Stimulated activated CD8-positive, alpha-beta memory T cell treated with anti-CD3 and anti-CD28 coated beads, Interleukin-7, amount 100 ng/mL, for 24 hours (primary cell): ENCODE measurements around the gene CRHR1.

ENCODE experiments used
- DNase-seq: peaks from one replicate; pipeline ENCODE4 v3.0.0-alpha.2; 2020; ENCODE audit warnings: low read depth

The CRHR1 gene

DNA sequence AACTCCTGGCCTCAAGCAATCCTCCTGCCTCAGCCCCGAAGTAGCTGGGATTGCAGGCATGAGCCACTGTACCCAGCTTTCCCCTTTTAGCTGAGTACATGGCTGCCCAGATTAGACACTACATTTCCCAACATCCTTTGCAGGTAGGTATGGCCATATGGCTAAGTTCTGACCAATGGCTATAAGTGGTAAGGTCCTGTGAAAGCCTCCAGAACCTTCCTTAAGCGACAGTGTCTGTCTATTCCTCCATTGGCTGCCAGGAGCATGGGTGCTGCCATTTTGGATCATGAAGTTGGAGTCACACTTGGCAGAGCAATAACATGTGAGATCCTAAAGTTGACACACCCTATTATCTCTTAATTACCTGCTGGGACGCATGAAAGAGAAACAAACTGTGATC, 24.4 kb upstream of the CRHR1 start:
- DNase-seq: no peak

DNA sequence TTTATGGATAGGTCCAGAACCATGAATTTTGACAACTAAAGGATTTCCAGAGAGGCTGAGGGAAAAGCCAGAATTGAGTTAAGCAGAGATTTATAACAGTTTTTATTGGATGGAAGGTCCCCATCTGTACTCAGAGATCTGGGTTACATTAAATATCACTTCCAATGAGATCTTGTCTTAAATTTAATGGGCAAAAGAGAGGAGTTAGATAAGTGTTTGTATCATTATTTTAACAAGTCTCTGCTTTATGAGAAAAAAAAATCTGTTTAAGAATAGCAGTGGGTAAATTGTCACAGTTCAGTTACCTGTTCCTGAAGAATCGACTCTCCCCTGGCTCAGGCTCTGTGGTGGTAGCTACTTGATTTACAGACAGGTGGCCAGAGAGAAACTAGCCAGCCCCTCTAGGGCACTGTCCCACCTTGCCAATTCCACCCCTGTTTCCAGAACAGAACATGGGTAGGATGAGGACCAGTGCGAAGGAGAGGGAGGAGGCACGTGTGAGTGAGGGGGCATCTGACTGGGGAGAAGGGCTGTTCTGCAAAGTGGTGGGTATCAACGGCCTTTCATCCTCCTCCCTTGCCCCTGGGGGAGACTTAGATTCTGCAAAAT, 22.1 kb upstream of the CRHR1 start:
- DNase-seq: no peak

DNA sequence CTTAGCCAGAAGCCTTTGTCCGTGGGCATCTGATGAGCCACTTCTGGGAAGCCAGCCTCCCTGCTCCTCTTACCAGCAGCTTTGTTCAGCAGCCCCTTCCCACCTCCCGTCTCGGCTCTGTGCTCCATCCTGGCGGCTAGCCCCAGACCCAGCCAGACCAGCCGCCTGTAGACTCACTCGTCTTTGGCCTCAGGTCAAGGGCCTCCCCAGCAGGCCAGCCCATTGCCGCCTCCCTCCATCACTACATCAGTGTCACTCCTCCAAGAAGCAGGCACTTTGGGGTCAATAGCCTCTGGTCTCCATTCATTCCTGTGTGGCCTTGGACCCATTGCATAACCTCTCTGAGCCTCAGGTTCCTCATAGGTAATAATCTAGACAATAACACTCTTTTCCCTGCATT, 20.9 kb upstream of the CRHR1 start:
- no peak for DNase-seq

DNA sequence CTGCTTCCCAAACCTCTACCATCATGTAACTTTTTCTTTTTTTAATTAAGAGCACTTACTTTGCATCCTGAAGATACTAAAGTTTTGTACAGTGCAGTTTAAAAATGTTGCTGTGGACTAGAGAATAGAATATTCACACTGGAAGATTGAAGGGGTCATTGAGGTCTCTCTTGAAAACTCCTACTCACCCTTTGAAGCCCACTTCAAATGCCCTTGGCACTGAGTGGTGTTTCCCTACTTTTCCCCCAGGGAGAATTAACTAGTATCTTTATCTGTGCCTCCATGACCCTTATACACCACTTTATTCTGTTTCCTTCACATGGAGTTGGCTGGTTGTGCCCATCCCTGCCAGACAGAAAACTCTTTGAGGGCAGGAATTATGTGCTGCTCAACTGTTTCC, 19.6 kb upstream of the CRHR1 start:
- DNase-seq: no peak

DNA sequence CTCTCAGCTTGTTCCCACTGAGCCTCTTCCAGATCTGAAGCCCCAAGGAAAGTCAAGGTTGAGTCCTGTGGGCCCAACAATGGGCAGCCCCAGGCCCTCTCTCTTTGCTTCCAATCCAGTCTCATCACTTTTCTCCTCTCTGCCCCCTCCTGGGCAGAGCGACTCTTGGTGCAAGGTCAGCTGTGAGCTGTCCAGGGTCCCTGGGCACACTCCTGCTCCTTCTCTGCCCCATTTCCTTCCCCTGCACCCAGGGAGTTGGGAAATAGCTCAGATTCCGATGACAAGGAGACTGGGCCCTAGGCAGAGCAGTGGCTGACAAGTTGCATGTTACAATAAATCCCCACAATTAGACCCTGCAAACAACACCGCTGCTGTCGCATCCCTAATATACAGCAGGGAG, 16.1 kb upstream of the CRHR1 start:
- DNase-seq: no peak

DNA sequence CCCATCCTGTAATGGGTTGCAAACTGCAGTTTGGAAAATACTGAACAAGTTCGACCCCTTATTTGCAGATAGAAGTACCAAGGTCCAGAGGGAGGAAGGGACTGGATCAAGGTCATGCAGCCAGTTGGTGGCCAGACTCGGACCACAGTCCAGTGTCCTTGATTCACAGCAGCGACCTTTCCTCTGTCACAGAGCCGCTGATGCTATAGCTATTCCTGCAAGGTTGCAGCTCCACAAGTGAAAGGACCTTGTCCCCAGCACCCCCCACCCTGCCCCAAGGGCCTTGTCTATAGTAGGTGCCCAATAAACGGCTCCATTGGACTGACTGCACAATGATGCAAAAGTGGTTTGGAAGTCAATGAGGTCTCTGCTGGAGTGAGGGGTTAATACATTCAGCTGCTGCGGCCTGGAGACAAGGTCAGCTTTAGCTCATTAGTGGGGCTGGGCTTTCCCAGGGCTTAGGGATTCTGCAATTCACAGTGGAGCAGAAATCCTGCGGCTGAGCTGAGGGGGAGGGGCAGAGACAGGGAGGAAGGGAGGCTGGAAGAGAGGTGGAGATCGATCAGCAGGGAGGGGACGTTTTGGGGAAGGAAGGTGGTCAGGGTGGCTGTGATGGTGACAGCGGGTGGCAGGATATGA, 13.4 kb upstream of the CRHR1 start:
- no peak for DNase-seq

DNA sequence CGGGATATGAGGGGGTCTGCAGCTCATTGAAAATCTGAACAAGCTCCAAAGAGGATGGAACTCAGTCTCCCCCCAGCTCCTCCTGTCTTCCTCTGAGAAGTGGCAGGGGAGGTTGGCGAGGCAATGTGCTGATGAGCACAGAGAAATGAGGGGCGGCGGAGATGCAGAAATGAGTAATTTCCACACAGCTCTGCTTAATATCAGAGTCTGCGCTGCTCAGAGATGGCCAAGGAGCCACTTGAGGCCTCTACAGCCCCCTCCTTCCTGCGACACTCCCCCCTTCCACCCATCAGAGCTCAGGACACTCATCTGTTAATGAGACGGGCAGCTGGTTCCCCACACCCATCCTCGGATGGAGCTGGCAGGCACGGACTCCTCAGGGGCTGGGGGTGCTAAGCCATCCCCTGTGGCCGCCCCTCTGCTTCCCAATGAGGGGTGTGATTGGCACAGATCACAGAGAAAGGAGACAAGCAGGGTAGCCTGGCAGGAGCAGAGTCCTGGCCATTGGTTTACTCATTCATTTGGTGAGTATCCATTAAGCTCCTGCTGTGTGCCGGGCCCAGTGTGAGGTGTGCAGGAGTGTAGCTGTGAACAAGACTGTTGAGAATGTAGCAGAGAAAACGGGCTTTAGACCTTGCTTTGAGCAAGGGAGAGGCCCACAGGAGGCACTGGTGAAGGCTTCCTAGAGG, 12.7 kb upstream of the CRHR1 start:
- DNase-seq: no peak

DNA sequence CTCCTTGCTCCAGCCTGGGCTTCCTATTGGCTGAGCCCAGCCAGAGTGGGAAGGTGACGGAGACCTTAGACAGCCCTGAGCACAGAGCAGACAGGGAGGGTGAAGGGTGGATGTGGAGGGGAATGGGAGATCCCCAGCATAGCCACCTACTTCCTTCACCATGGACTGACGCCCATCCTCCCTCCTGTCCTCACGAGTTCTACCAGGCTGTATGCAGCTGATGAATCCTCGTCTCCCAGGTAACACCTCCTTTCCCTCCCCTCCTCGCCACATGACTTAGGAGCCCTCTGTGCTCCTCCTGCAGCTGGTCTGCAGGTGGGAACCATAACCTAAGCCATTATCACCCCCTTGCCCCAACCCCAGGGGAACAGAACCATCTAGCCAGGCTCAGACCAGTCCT, 9.0 kb upstream of the CRHR1 start:
- no peak for DNase-seq

DNA sequence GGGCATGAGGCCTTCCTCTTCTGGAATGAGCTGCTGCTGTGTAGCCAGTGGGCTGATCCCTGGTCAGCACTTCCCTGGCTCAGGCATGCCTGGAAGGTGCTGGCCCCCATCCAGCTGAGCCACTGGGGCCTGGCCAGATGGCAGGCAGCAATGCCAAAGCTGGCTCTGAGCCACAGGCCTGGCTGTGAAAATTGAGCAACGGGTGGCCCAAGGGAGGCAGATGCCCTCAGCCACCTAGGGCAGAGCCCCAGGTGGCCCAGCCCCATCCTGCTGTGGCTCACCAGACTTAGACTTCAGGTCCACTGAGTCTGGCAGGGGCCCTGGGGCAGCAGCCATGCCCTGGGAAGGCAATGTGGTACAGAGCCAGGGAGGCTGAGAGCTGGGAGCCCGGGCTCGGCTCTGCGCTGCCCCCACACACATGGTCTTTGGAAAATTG, 8.5 kb upstream of the CRHR1 start:
- DNase-seq: no peak

DNA sequence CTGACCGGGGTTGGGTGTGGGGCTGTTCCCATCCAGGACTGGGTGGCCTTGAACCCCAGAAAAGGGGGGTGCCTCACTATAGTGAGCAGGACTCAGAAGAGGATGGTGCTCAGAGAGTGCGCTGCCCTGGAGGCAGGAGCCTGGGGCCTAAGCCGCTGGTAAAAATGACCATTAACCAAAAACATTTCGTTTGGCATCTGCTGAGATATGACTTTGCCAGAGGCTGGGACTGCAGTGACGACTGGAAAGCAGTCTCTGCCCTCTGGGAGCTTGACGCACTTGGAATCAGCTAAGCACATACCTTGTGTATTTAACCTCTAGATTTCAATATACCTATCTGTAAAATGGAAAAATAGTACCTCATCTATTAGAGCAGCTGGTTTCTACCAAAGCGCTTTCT, 7.2 kb upstream of the CRHR1 start:
- no peak for DNase-seq

DNA sequence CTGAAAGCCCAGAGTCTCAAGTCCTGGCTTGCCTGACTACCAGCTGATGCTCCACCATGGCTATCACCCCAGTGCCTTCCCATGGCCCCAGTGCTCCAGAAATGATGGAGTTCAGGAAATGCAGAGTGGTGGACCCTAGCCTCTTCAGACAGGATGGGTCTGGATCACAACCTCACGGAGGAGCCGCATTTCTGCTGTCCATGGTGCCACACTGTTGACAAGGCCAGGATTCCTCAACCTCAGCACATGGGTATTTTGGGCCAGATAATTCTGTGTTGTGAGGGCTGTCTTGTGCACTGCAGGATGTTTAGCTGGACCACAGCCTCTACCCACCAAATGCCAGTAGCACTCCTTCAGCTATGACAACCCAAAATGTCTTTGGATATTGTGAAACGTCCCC, 6.7 kb upstream of the CRHR1 start:
- DNase-seq: no peak

DNA sequence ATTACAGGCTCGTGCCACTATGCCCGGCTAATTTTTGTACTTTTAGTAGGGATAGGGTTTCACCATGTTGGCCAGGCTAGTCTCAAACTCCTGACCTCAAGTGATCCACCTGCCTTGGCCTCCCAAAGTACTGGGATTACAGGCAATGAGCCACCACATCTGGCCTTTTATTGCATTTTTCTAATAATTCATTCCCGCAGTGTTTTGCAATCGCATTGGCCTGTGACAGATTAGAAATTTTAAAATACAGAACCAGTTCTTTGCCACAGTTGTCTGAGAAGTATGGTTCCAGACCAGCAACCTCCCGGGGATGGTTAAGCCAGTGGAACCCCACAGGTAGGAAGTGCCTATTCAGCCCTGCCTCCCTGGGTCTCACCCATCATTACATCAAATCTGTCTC, 3.2 kb upstream of the CRHR1 start:
- DNase-seq: no peak

DNA sequence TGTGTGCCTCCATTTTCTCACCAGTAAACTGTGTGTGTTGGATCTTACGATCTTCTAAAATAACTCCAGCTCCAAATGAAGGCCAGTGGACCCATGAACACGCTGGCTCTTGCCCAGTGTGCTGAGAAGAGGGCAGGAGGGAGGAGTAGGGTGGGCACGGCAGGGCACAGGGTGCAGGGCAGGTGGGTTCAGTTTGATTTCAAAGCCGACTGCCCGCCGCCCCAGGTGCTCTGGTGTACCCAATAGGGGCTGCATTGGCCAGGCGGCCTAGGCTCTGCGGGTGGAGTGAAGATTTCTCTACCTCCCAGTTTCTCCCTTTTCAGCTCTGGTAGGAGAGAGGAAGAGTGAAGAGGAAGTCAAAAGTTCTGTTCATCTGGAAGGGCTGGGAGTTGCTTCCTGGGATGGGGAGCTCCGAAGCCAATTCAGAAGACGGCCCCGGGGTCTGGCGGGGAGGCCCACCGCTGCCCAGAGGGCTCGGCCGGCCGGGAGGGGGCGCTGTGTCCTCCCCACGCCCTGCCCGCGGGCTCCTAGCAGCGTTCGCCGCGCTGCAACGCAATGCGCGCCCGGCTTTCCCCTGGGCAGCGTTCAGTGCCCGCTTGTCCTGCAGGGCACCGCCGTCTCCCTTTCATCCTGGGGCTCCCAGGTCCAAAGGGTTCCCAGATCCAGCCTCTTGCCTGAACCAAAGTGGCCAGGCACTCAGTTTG, 1.1 kb upstream of the CRHR1 start:
- peak; percentile 11 for DNase-seq

DNA sequence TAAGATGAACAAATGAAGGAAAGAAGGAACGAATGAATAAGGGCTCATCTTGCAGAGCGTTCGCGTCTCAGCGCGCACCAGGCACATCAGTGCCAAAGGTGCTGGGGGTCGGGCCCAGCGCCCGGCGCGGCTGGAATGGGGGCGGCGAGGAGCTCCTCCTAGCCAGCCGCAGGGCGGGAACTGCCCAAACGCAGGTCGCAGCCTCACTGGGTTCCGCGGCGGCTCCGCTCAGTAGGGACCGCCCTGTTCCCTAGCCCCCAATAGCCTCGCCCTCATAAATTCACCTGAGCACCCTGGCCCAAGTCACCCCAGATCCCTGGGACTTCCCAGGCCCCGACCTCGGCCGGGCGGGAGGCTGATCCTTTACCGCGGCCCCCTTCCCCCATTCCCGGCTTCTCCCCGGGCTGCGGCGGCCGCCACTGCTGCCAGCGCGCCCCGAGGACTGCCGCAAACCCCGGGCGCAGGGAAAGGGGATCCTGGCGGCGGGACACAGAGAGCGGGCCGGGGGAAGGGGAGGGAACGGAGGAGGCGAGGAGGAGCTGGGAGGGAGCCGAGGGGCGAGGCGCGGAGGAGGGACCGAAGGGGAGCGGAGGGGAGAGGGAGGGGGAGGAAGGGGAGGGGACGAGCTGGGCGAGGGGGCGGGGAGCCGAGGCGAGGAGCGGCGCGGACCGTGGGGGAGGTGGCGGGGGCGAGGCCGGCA, 377 bp upstream of the CRHR1 start:
- DNase-seq: no peak

DNA sequence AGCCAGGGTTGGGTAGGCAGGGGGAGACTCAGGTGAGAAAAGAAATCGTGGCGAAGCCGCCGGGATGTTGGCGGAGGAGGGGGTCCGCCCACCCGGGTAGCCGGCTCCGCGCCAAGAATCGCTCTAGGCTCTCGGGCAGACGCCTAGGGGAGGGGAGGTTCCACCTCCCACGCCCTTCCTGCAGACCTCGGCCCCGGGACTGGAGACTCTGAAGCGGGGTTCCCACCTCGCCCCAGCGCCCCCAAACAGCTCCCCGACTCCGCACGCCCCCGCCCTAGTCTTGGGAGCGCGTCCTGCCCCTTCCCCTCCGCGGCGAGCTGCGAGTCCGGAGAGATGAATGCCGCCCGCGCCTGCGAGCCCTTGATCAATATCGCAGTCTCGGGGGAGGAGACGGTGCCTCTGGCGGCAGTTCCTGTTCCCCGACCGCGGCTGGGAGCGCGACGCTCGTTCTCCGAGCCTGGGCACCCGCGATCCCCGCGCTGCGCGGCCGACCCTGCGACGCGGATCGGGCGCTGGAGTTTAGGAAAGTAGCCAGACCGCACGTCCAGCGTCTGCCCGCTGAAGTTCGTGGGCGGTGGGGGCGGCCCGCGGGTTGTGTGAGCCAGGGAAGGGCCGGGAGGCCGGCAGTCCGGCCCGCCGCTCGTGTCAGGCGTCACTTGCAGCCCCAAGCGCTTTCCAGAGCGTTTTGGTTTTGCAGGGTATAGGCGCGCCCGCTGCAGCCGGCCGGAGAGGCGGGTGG, 790 bp downstream of the CRHR1 start:
- no peak for DNase-seq

DNA sequence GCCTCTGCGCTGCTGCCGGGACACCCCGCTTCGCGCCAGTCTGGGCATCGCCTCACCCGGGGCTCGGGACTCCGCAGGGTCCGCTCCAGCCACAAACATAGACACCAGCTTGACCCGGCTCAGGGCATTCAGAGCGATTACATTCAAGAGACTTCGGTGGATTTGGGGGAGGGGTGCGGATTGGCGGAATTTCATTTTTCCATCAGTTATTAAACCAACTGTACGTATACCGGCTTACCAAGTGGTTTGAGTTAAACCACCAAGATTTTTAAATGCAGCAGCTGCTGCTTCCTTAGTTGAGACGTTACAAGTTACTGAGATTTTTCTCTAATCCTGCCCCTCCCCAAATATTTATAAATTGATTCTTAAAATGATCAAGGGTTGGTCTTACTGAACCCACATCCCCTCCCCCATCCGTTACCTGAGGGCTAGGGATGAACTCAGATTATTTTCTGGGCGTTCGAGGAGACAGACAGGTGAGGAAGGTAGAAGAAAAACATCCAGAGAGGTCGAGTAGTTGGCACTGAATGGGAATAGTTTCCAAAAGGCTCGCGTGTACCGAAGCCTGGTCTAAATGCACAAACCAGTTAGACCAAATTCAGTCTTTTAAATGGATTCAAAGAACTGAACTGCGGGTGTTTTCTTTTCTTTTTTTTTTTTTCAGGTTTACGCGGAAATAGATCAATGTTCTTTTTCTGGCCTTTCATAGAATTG, 1.5 kb downstream of the CRHR1 start:
- DNase-seq: no peak

DNA sequence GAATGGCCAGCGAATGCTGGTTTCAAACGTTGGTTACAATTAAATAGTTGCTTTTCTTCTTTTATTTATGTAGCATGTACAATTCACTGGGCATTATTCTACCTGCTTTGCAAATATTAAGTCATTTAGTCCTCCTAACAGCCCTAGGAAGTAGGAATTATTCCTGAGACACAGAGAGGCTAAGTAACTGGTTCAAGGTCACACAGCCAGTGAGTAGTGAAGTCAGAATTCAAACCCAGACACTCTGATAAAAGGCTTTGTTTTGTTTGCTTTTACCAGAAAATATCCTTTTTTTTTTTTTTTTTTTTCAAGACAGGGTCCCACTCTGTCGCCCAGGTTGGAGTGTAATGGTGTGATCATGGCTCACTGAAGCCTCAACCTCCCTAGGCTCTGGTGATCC, 2.2 kb downstream of the CRHR1 start:
- no peak for DNase-seq

DNA sequence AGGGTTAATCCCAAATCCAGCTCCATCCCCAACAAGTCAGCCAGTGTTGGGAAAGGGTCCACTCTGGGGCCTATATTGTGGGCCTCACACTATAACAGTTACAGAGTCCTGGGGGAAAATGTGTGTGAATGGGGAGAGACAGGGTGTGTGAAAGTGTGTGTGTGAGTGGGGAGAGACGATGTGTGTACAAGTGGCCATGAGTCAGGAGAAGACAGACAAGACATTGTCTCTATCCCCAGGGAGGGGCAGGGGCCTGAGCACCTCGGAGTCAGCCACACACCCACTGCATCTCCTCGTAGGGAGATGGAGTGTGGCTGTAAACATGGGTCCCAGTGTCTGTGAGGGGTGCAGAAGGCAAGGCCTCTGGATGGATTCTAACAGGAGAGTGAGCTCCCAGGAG, 2.9 kb downstream of the CRHR1 start:
- no peak for DNase-seq

DNA sequence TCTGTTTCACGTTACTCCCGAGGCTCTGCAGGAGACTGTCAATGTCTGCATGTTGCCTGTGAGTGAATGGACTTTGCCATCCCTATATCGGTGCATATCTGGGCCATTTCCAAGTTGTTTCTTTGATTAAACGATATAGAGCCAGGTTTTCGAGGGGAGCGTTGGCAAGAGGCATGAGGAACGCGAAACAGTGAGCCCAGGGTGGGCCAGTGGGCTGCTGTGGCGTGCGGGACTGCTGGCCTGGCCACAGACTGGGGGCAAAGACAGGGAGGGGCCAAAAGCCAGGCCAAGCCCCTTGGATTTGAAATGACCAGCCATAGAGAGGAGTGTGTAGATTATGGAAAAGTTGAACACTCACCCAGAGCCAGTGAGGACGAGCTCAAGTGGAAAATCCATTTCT, 3.5 kb downstream of the CRHR1 start:
- DNase-seq: no peak

DNA sequence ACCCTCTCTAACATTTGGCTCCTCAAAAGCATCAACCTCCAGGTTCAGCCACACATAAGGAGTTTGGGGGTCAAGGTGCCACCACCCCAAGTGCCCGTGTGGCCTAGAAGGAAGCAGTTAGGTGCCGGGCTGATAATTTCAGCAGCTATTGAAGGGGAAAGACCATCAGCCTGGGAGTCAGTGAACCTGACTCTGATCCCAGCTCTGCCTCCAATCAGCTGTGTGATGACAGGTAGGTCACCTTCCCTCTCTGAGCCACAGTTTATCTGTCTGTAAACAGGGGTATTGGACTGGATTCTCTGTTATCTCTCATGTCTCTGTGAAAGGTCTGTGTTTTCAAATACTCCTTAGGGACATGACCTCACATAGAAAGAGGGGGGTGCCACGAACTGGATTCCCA, 3.9 kb downstream of the CRHR1 start:
- no peak for DNase-seq

DNA sequence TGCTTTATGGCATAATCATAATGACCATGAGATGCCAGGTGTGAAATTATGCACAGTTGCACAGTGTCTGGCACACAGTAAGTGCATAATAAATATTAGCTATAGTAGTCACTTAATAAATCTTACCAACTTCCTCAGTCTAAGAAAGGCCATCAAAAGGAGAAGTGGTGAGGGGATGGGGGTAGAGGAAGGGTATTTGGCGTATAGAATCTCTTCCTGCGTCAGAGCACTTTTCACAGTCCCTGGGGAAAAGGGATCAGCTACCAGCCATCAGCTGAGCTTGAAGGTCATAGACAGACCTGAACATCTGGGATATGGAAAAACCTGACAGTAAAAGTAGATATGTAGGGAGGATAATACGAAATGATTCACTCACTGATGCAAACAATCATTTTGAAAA, 5.8 kb downstream of the CRHR1 start:
- DNase-seq: no peak
